Measurements from ENCODE around the gene MSH6. TPM values are rescaled to one million over a fixed set of nuclear protein-coding genes. Genes with fewer than 3 reads are reported as not detected.

Gene MSH6
- total RNA-seq, 1 experiment from 2014 or later, result 275 TPM

GRCh38 chr2:47798631-47799030 is 15.7 kb downstream of the MSH6 start:
- TF ChIP-seq ZNF423 (CRISPR knock-in tag; IDR thresholded peaks at IDR 0.05), result no peak
- TF ChIP-seq OVOL2 (CRISPR knock-in tag; IDR thresholded peaks at IDR 0.05; ENCODE audit: borderline replicate concordance), result no peak
- no peak for TF ChIP-seq IRF1 (CRISPR knock-in tag; IDR thresholded peaks at IDR 0.05)
- no peak for TF ChIP-seq ATF1 (CRISPR knock-in tag; IDR thresholded peaks at IDR 0.05)
- TF ChIP-seq TCF7 (CRISPR knock-in tag; IDR thresholded peaks at IDR 0.05; ENCODE audit: low read depth), result no peak
- no peak for TF ChIP-seq NR3C1 (CRISPR knock-in tag; conservative IDR thresholded peaks at IDR 0.05; ENCODE audit: low read depth)
- TF ChIP-seq FOXJ3 (CRISPR knock-in tag; IDR thresholded peaks at IDR 0.05; ENCODE audit: borderline replicate concordance), result no peak
- no peak for TF ChIP-seq ZNF138 (CRISPR knock-in tag; conservative IDR thresholded peaks at IDR 0.05)
- Mint-ChIP-seq H3K27ac (no peak overlapping the region; the same call in 1 of the 2 replicates), H3K4me3 (no peak overlapping the region), H3K36me3 (peaks cover 86% of the 10 kb centered on the region), H3K4me1 (no peaks in the 10 kb centered on the region), H3K27me3 (ENCODE audit: low read depth) (no peaks in the 10 kb centered on the region), H3K9me3 (no peaks in the 10 kb centered on the region)
- POLR2A ChIA-PET, result no interaction called here
- CTCF ChIA-PET, result no interaction called here
- no peak for ATAC-seq
- no peak for DNase-seq (ENCODE audit: low spot score)

- Mint-ChIP-seq H3K36me3 (peaks cover 90% of the 10 kb centered on the region), H3K4me1 (no peaks in the 10 kb centered on the region), H3K4me3 (no peak overlapping the region), H3K9me3 (no peaks in the 10 kb centered on the region), H3K27ac (no peak overlapping the region), H3K27me3 (ENCODE audit: low read depth) (no peaks in the 10 kb centered on the region)
- ChIA-PET POLR2A (no interaction called here), CTCF (no interaction called here)
- DNase-seq (ENCODE audit: low spot score) (no peak), ATAC-seq (no peak)
- TF ChIP-seq NR3C1 (CRISPR knock-in tag; conservative IDR thresholded peaks at IDR 0.05; ENCODE audit: low read depth) (no peak), NR2C2 (CRISPR knock-in tag; IDR thresholded peaks at IDR 0.05) (no peak), E2F5 (CRISPR knock-in tag; IDR thresholded peaks at IDR 0.05) (no peak)
Observed at GRCh38 chr2:47799031-47799609, 16.2 kb downstream of the MSH6 start.

GRCh38 chr2:47801118-47801517 is 18.2 kb downstream of the MSH6 start:
- no peaks in the 10 kb centered on the region for H3K27me3 Mint-ChIP-seq (ENCODE audit: low read depth)
- peaks cover 93% of the 10 kb centered on the region for H3K36me3 Mint-ChIP-seq
- no peaks in the 10 kb centered on the region for H3K4me1 Mint-ChIP-seq
- no peak for DNase-seq (ENCODE audit: low spot score)
- H3K9me3 Mint-ChIP-seq, result no peaks in the 10 kb centered on the region
- ChIA-PET POLR2A (no interaction called here), CTCF (no interaction called here)
- H3K4me3 Mint-ChIP-seq, result no peak overlapping the region
- ATAC-seq, result no peak
- H3K27ac Mint-ChIP-seq, result no peak overlapping the region
- TF ChIP-seq ZNF263 (CRISPR knock-in tag; IDR thresholded peaks at IDR 0.05; ENCODE audit: low read depth) (no peak), GTF2I (CRISPR knock-in tag; conservative IDR thresholded peaks at IDR 0.05) (no peak)

- H3K27me3 Mint-ChIP-seq (ENCODE audit: low read depth), result no peaks in the 10 kb centered on the region
- H3K36me3 Mint-ChIP-seq, result peaks cover 94% of the 10 kb centered on the region
- ChIA-PET POLR2A (no interaction called here), CTCF (no interaction called here)
- no peak overlapping the region for H3K4me3 Mint-ChIP-seq
- peak overlapping the region; percentile 10; the same call in 1 of the 2 replicates for H3K27ac Mint-ChIP-seq
- H3K4me1 Mint-ChIP-seq, result no peaks in the 10 kb centered on the region
- DNase-seq (ENCODE audit: low spot score) (no peak), ATAC-seq (no peak)
- no peaks in the 10 kb centered on the region for H3K9me3 Mint-ChIP-seq
- no peak for TF ChIP-seq CDX4 (CRISPR knock-in tag; IDR thresholded peaks at IDR 0.05; ENCODE audit: borderline replicate concordance)
- no peak for TF ChIP-seq MAX (CRISPR knock-in tag; IDR thresholded peaks at IDR 0.05)
- no peak for TF ChIP-seq ZMAT4 (CRISPR knock-in tag; IDR thresholded peaks at IDR 0.05)
- TF ChIP-seq ZBTB21 (CRISPR knock-in tag; IDR thresholded peaks at IDR 0.05; ENCODE audit: borderline replicate concordance), result no peak
- no peak for TF ChIP-seq ATF6 (CRISPR knock-in tag; IDR thresholded peaks at IDR 0.05)
- TF ChIP-seq CREM (CRISPR knock-in tag; IDR thresholded peaks at IDR 0.05), result no peak
- no peak for TF ChIP-seq ZSCAN18 (CRISPR knock-in tag; IDR thresholded peaks at IDR 0.05)
- TF ChIP-seq NFATC4 (CRISPR knock-in tag; IDR thresholded peaks at IDR 0.05), result no peak
- TF ChIP-seq JAZF1 (CRISPR knock-in tag; IDR thresholded peaks at IDR 0.05), result no peak
- no peak for TF ChIP-seq FOXP4 (CRISPR knock-in tag; IDR thresholded peaks at IDR 0.05)
Observed at GRCh38 chr2:47803363-47803762, 20.4 kb downstream of the MSH6 start.
